ENCODE measurements around the gene EPS8L2. TPM values are rescaled to one million over a fixed set of nuclear protein-coding genes. Genes with fewer than 3 reads are reported as not detected.

Gene EPS8L2
- total and polyA plus RNA-seq, 4 donors = 24.4 to 138 (median 62.7) TPM

DNA sequence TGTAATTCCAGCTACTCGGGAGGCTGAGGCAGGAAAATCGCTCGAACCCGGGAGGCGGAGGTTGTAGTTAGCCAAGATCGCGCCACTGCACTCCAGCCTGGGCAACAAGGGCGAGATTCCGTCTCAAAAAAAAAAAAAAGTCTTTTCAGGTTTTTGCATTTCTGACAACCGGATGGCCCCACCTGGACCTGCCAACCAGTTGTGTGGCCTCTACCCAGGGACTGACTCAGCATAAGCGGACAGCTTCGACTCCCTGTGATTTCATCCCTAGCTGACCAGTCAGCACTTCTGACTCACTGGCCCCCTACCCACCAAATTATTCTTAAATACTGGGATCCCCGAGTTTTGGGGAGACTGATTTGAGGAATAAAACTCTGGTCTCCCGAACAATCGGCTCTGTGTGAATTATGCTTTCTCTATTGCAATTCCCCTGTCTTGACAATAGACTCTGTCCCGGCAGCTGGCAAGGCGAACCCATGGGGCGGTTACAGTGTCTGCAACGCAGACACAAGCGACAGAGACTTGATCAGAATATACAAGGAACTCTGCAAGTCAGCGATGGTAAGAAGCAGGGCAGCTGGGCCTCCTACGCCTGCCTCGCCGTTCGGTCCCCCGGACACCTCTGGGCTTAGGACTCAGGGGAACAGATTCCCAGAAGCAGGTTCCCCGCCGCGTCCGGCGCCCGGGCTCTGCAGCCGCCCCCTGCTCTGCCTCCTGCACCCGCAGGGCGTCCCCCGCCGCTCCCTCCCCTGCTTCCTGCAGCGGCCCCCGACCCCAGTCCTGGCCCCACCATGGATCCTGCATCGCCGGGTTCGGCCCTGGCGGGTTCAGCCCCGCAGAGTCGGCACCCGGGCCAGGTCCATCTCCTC, 40.5 kb downstream of the EPS8L2 start:
- DNase-seq (ENCODE audit: low spot score) = no peak
- Histone ChIP-seq H3K4me1 (ENCODE audit: control insufficient read depth in 4 of 4, insufficient read depth in 4 of 4, low read length in 3 of 4) (peaks cover 7 to 31% (median 23%) of the 10 kb centered on the region in 4 donors), H3K4me3 (ENCODE audit: low read depth in 1 of 3, low read length in 3 of 3) (peak overlapping the region in 2 of 3 donors; percentile 73 to 99), H3K27me3 (ENCODE audit: control insufficient read depth in 4 of 4, insufficient read depth in 4 of 4, low read length in 3 of 4) (no peaks in the 10 kb centered on the region), H3K36me3 (ENCODE audit: control insufficient read depth in 4 of 4, insufficient read depth in 3 of 4, low read depth in 1 of 4, low read length in 3 of 4) (no peaks in the 10 kb centered on the region), H3K9me3 (ENCODE audit: control insufficient read depth in 4 of 4, low read length in 3 of 4) (no peaks in the 10 kb centered on the region), H3K27ac (ENCODE audit: low read depth in 1 of 2, low read length in 2 of 2) (peak overlapping the region; percentile 56 to 72), H3K9ac (ENCODE audit: low read depth in 1 of 2, low read length in 2 of 2) (peak overlapping the region in 1 of 2 donors; percentile 61)
- 27% methylated on average over 46 of the region's 46 CpGs for WGBS
- TF ChIP-seq GABPA (IDR thresholded peaks at IDR 0.05 in 1 of 2, conservative IDR thresholded peaks at IDR 0.05 in 1 of 2) = no peak
- TF ChIP-seq EGR1 (IDR thresholded peaks at IDR 0.05; ENCODE audit: low read depth in 2 of 2) = no peak
- no peak for TF ChIP-seq HNF4G (IDR thresholded peaks at IDR 0.05)
- no peak for TF ChIP-seq RAD21 (IDR thresholded peaks at IDR 0.05)
- TF ChIP-seq YY1 (IDR thresholded peaks at IDR 0.05) = no peak
- TF ChIP-seq JUND (IDR thresholded peaks at IDR 0.05) = no peak
- TF ChIP-seq, protein P1, sequence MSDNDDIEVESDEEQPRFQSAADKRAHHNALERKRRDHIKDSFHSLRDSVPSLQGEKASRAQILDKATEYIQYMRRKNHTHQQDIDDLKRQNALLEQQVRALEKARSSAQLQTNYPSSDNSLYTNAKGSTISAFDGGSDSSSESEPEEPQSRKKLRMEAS (IDR thresholded peaks at IDR 0.05) = no peak
- no peak for TF ChIP-seq NR2F2 (IDR thresholded peaks at IDR 0.05)
- TF ChIP-seq, protein P2, sequence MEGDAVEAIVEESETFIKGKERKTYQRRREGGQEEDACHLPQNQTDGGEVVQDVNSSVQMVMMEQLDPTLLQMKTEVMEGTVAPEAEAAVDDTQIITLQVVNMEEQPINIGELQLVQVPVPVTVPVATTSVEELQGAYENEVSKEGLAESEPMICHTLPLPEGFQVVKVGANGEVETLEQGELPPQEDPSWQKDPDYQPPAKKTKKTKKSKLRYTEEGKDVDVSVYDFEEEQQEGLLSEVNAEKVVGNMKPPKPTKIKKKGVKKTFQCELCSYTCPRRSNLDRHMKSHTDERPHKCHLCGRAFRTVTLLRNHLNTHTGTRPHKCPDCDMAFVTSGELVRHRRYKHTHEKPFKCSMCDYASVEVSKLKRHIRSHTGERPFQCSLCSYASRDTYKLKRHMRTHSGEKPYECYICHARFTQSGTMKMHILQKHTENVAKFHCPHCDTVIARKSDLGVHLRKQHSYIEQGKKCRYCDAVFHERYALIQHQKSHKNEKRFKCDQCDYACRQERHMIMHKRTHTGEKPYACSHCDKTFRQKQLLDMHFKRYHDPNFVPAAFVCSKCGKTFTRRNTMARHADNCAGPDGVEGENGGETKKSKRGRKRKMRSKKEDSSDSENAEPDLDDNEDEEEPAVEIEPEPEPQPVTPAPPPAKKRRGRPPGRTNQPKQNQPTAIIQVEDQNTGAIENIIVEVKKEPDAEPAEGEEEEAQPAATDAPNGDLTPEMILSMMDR (IDR thresholded peaks at IDR 0.05; ENCODE audit: low read depth, low read length, missing input control) = no peak
- no peak for TF ChIP-seq TAF1 (conservative IDR thresholded peaks at IDR 0.05)
- TF ChIP-seq FOXA1 (IDR thresholded peaks at IDR 0.05) = no peak
- TF ChIP-seq, protein P3, sequence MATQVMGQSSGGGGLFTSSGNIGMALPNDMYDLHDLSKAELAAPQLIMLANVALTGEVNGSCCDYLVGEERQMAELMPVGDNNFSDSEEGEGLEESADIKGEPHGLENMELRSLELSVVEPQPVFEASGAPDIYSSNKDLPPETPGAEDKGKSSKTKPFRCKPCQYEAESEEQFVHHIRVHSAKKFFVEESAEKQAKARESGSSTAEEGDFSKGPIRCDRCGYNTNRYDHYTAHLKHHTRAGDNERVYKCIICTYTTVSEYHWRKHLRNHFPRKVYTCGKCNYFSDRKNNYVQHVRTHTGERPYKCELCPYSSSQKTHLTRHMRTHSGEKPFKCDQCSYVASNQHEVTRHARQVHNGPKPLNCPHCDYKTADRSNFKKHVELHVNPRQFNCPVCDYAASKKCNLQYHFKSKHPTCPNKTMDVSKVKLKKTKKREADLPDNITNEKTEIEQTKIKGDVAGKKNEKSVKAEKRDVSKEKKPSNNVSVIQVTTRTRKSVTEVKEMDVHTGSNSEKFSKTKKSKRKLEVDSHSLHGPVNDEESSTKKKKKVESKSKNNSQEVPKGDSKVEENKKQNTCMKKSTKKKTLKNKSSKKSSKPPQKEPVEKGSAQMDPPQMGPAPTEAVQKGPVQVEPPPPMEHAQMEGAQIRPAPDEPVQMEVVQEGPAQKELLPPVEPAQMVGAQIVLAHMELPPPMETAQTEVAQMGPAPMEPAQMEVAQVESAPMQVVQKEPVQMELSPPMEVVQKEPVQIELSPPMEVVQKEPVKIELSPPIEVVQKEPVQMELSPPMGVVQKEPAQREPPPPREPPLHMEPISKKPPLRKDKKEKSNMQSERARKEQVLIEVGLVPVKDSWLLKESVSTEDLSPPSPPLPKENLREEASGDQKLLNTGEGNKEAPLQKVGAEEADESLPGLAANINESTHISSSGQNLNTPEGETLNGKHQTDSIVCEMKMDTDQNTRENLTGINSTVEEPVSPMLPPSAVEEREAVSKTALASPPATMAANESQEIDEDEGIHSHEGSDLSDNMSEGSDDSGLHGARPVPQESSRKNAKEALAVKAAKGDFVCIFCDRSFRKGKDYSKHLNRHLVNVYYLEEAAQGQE (IDR thresholded peaks at IDR 0.05) = no peak
- no peak for TF ChIP-seq FOXA2 (IDR thresholded peaks at IDR 0.05)
- TF ChIP-seq, protein P4, sequence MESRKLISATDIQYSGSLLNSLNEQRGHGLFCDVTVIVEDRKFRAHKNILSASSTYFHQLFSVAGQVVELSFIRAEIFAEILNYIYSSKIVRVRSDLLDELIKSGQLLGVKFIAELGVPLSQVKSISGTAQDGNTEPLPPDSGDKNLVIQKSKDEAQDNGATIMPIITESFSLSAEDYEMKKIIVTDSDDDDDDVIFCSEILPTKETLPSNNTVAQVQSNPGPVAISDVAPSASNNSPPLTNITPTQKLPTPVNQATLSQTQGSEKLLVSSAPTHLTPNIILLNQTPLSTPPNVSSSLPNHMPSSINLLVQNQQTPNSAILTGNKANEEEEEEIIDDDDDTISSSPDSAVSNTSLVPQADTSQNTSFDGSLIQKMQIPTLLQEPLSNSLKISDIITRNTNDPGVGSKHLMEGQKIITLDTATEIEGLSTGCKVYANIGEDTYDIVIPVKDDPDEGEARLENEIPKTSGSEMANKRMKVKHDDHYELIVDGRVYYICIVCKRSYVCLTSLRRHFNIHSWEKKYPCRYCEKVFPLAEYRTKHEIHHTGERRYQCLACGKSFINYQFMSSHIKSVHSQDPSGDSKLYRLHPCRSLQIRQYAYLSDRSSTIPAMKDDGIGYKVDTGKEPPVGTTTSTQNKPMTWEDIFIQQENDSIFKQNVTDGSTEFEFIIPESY (IDR thresholded peaks at IDR 0.05) = no peak
- TF ChIP-seq HNF4A (conservative IDR thresholded peaks at IDR 0.05) = no peak
- TF ChIP-seq, protein P5, sequence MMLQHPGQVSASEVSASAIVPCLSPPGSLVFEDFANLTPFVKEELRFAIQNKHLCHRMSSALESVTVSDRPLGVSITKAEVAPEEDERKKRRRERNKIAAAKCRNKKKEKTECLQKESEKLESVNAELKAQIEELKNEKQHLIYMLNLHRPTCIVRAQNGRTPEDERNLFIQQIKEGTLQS (IDR thresholded peaks at IDR 0.05) = no peak
- no peak for TF ChIP-seq SP1 (IDR thresholded peaks at IDR 0.05)
- no peak for TF ChIP-seq RXRA (IDR thresholded peaks at IDR 0.05)
